ENCODE results near the gene GALNT9. TPM values are rescaled to one million over a fixed set of nuclear protein-coding genes. Genes with fewer than 3 reads are reported as not detected.
A peak's percentile ranks its signal among the peaks of the same experiment; 100 is the strongest.
"Not testable (repeated sequence)": the region's sequence is repeated elsewhere in the genome, so short reads cannot be mapped to it uniquely, and the experiment has no call there.

GALNT9 gene
- total RNA-seq, 6 experiments from 2014 or later = not detected

GRCh38 chr12:132222096-132222807 lies 107.1 kb downstream of the GALNT9 start:
- H3K4me1 ChIP-seq = no peaks in the 10 kb centered on the region
- H3K36me3 ChIP-seq = no peaks in the 10 kb centered on the region
- no peak overlapping the region for H3K27ac ChIP-seq
- no peaks in the 10 kb centered on the region for H3K9me3 ChIP-seq
- no peaks in the 10 kb centered on the region for H3K27me3 ChIP-seq
- intact Hi-C loops (cut with DNase I) = no loop called here
- no peak overlapping the region for H3K4me3 ChIP-seq
- DNase-seq (no peak), ATAC-seq (peak in 1 of 4 donors; percentile 21)
- 30% methylated on average over 17 of the region's 24 CpGs for WGBS (ENCODE audit: insufficient coverage, low coverage, low lambda C conversion rate, missing lambda C conversion rate)
- no peak for TF ChIP-seq CTCF (IDR thresholded peaks at IDR 0.05)
- no peak for TF ChIP-seq POLR2A (IDR thresholded peaks at IDR 0.05)

- not testable (repeated sequence) for H3K4me1 ChIP-seq, DNase-seq, H3K4me3 ChIP-seq, H3K27me3 ChIP-seq, H3K27ac ChIP-seq, H3K9me3 ChIP-seq, ATAC-seq, H3K36me3 ChIP-seq
- WGBS (ENCODE audit: insufficient coverage, low coverage, low lambda C conversion rate, missing lambda C conversion rate) = 36% methylated on average over 3 of the region's 12 CpGs
- intact Hi-C loops (cut with DNase I) = loop anchor here (10.0 kb wide), 1 partner anchor 65 kb away; no protein-coding TSS in a partner anchor
Measured at GRCh38 chr12:132219761-132220160, 109.6 kb downstream of the GALNT9 start.

- Histone ChIP-seq H3K4me1 (no peaks in the 10 kb centered on the region), H3K9me3 (no peaks in the 10 kb centered on the region), H3K4me3 (no peak overlapping the region), H3K36me3 (no peaks in the 10 kb centered on the region), H3K27me3 (no peaks in the 10 kb centered on the region), H3K27ac (no peak overlapping the region)
- DNase-seq = no peak
- ATAC-seq = no peak
- intact Hi-C loops (cut with DNase I) = loop anchor here (10.0 kb wide), 1 partner anchor 65 kb away; no protein-coding TSS in a partner anchor
- TF ChIP-seq POLR2A (IDR thresholded peaks at IDR 0.05) = no peak
- TF ChIP-seq CTCF (IDR thresholded peaks at IDR 0.05) = no peak
- 55% methylated on average over 7 of the region's 16 CpGs for WGBS (ENCODE audit: insufficient coverage, low coverage, low lambda C conversion rate, missing lambda C conversion rate)
Measured at GRCh38 chr12:132219323-132219722, 110.1 kb downstream of the GALNT9 start.

GRCh38 chr12:132218915-132219314 lies 110.5 kb downstream of the GALNT9 start:
- ATAC-seq (peak; percentile 35 to 68 (median 52)), DNase-seq (no peak)
- 17% methylated on average over 4 of the region's 13 CpGs for WGBS (ENCODE audit: insufficient coverage, low coverage, low lambda C conversion rate, missing lambda C conversion rate)
- Histone ChIP-seq H3K36me3 (no peaks in the 10 kb centered on the region), H3K9me3 (no peaks in the 10 kb centered on the region), H3K4me3 (no peak overlapping the region), H3K4me1 (no peaks in the 10 kb centered on the region), H3K27me3 (no peaks in the 10 kb centered on the region), H3K27ac (no peak overlapping the region)
- TF ChIP-seq POLR2A (IDR thresholded peaks at IDR 0.05) = no peak
- TF ChIP-seq CTCF (IDR thresholded peaks at IDR 0.05) = peak; percentile 29 to 38 (median 36)
- intact Hi-C loops (cut with DNase I) = loop anchor here (10.0 kb wide), 1 partner anchor 64 kb away; no protein-coding TSS in a partner anchor

- intact Hi-C loops (cut with DNase I) = loop anchor here (10.0 kb wide), 1 partner anchor 64 kb away; no protein-coding TSS in a partner anchor
- Histone ChIP-seq H3K27ac (no peak overlapping the region), H3K27me3 (no peaks in the 10 kb centered on the region), H3K4me3 (no peak overlapping the region), H3K9me3 (no peaks in the 10 kb centered on the region), H3K36me3 (no peaks in the 10 kb centered on the region), H3K4me1 (no peaks in the 10 kb centered on the region)
- no peak for ATAC-seq
- 59% methylated on average over 8 of the region's 14 CpGs for WGBS (ENCODE audit: insufficient coverage, low coverage, low lambda C conversion rate, missing lambda C conversion rate)
- DNase-seq = no peak
- TF ChIP-seq POLR2A (IDR thresholded peaks at IDR 0.05) = no peak
- TF ChIP-seq CTCF (IDR thresholded peaks at IDR 0.05) = no peak
Measured at GRCh38 chr12:132218527-132218875, 110.9 kb downstream of the GALNT9 start.

Data from right lobe of liver (tissue), 6 donors.